Tibial nerve (tissue), 4 donors: ENCODE measurements around the gene TBC1D3B.
"Not testable (repeated sequence)": the region's sequence is repeated elsewhere in the genome, so short reads cannot be mapped to it uniquely, and the experiment has no call there.

Experiments used
- CTCF ChIP-seq, 5 experiments: fragments of 200-600 bp in 3 of 5; fragments of 450-650 bp in 2 of 5; sonication (generic) in 3 of 5; IDR thresholded peaks; one replicate each; pipeline ENCODE4 v1.5.1; 2016 to 2019; ENCODE audit warnings: antibody characterized with exemption in 5 of 5, mild to moderate bottlenecking in 3 of 5, moderate library complexity in 2 of 5
- EP300 ChIP-seq, 2 donors: sonication (generic); formaldehyde crosslinking; IDR thresholded peaks; one replicate each; pipeline ENCODE4 v1.6.1; 2017; ENCODE audit warnings: antibody characterized with exemption in 2 of 2, mild to moderate bottlenecking in 1 of 2
- POLR2A ChIP-seq, 2 donors: fragments of 450-650 bp; IDR thresholded peaks; one replicate each; pipeline ENCODE4 v1.6.1; 2017; ENCODE audit warnings: antibody characterized with exemption in 2 of 2, mild to moderate bottlenecking in 2 of 2, moderate library complexity in 2 of 2

- TF ChIP-seq CTCF, EP300, POLR2A (IDR thresholded peaks at IDR 0.05): not testable (repeated sequence)
Observed at GRCh38 chr17:36206486-36206821, 30.0 kb upstream of the TBC1D3B start.
